ENCODE data around the gene UVRAG.

UVRAG gene

GRCh38 chr11:75785187-75785586 lies 29.8 kb upstream of the UVRAG start:
- no peak for TF ChIP-seq CTCF (IDR thresholded peaks at IDR 0.05)

GRCh38 chr11:75786101-75786736 lies 28.8 kb upstream of the UVRAG start:
- TF ChIP-seq CTCF (IDR thresholded peaks at IDR 0.05): no peak

- TF ChIP-seq CTCF (IDR thresholded peaks at IDR 0.05): no peak
These were observed 25.5 kb upstream of the UVRAG start for GRCh38 chr11:75789521-75789920.

GRCh38 chr11:75790986-75791385 lies 24.0 kb upstream of the UVRAG start:
- no peak for TF ChIP-seq CTCF (IDR thresholded peaks at IDR 0.05)

- TF ChIP-seq CTCF (IDR thresholded peaks at IDR 0.05): no peak
These were observed 22.8 kb upstream of the UVRAG start for GRCh38 chr11:75792127-75792731.

GRCh38 chr11:75792997-75793800 lies 21.8 kb upstream of the UVRAG start:
- TF ChIP-seq CTCF (IDR thresholded peaks at IDR 0.05): no peak

- no peak for TF ChIP-seq CTCF (IDR thresholded peaks at IDR 0.05)
These were observed 21.0 kb upstream of the UVRAG start for GRCh38 chr11:75793966-75794365.
